Endothelial cell of umbilical vein (primary cell): ENCODE results near the gene MESP2. TPM values are rescaled to one million over a fixed set of nuclear protein-coding genes. Genes with fewer than 3 reads are reported as not detected.

Experiments used
- BruUV-seq: library from RNA; stranded (reverse); fragments of 400-500 nt; replicated peaks from 2 replicates; lab custom pipeline; 2021; lab: Mats Ljungman, UMichigan
- CTCF ChIA-PET: fragments of 300-600, 350-600 bp; sonication (Branson Sonifier 250); formaldehyde crosslinking; loops from one replicate; lab custom pipeline; 2021; ENCODE audit warnings: antibody characterized with exemption, inconsistent platforms; lab: Charles Lee
- POLR2A ChIA-PET: fragments of 300-600, 350-600 bp; sonication (Branson Sonifier 250); formaldehyde crosslinking; loops from one replicate; lab custom pipeline; 2021; ENCODE audit warnings: antibody characterized with exemption, inconsistent platforms; lab: Charles Lee
- DNase-seq: peaks from one replicate; pipeline ENCODE4 v3.0.0-alpha.2; 2011; ENCODE audit warnings: low read depth, low spot score
- FAIRE-seq: peaks from 2 replicates; lab custom pipeline; 2011; peaks lifted over from hg19 to GRCh38; lab: Jason Lieb, UNC
- H2AFZ ChIP-seq: 2 replicates; pipeline ENCODE4 v1.6.0; 2012; ENCODE audit warnings: low read depth, low read length, control low read depth, inconsistent platforms
- H3K27ac ChIP-seq: 2 replicates; pipeline ENCODE4 v1.5.1; 2011; ENCODE audit warnings: low read depth, mild to moderate bottlenecking, control low read depth, low read length, moderate library complexity; ENCODE audit not compliant: insufficient read depth
- H3K27me3 ChIP-seq, 2 experiments: 2 replicates each; pipeline versions ENCODE4 v1.6.0 to v1.6.1; 2011; ENCODE audit warnings: low read length in 2 of 2, mixed read lengths in 1 of 2; ENCODE audit not compliant: control insufficient read depth in 2 of 2, insufficient read depth in 2 of 2
- H3K36me3 ChIP-seq, 2 experiments: 2 replicates in 1 of 2; 3 replicates in 1 of 2; pipeline ENCODE4 v1.5.1; 2011; ENCODE audit warnings: low read length in 2 of 2, mild to moderate bottlenecking in 1 of 2, moderate library complexity in 1 of 2; ENCODE audit not compliant: control insufficient read depth in 2 of 2, insufficient read depth in 2 of 2; ENCODE audit errors: extremely low read depth in 1 of 2
- H3K4me1 ChIP-seq: 3 replicates; pipeline ENCODE4 v1.5.1; 2011; ENCODE audit warnings: mild to moderate bottlenecking, low read length; ENCODE audit not compliant: control insufficient read depth, insufficient read depth; ENCODE audit errors: extremely low read depth
- H3K4me2 ChIP-seq: 2 replicates; pipeline ENCODE4 v1.6.1; 2011; ENCODE audit warnings: low read length, control low read depth, mixed read lengths; ENCODE audit not compliant: insufficient read depth
- H3K4me3 ChIP-seq, 3 experiments: fragments of 200-600 bp in 1 of 3; sonication (generic), shearing (Covaris generic) in 1 of 3; replicated peaks in 1 of 3; 2 replicates each; pipeline ENCODE4 v1.5.1; 2011 to 2016; ENCODE audit warnings: control low read depth in 3 of 3, low read length in 3 of 3, mild to moderate bottlenecking in 2 of 3, inconsistent platforms in 1 of 3, low read depth in 1 of 3, moderate library complexity in 1 of 3; ENCODE audit not compliant: insufficient read depth in 1 of 3
- H3K79me2 ChIP-seq: 2 replicates; pipeline ENCODE4 v1.6.0; 2012; ENCODE audit warnings: low read length, inconsistent platforms; ENCODE audit not compliant: control insufficient read depth, insufficient read depth
- H3K9ac ChIP-seq: replicated peaks from 2 replicates; pipeline ENCODE3; 2011; ENCODE audit warnings: low read length, control low read depth; ENCODE audit not compliant: insufficient read depth; ENCODE audit errors: extremely low read depth
- H3K9me1 ChIP-seq: replicated peaks from 3 replicates; pipeline ENCODE4 v1.6.0; 2011; ENCODE audit warnings: mild to moderate bottlenecking, low read length; ENCODE audit not compliant: control insufficient read depth, insufficient read depth; ENCODE audit errors: extremely low read depth
- H3K9me3 ChIP-seq: replicated peaks from 2 replicates; pipeline ENCODE4 v1.5.1; 2012; ENCODE audit warnings: low read length, inconsistent platforms; ENCODE audit not compliant: control insufficient read depth, insufficient read depth
- H4K20me1 ChIP-seq: replicated peaks from 2 replicates; pipeline ENCODE3; 2011; ENCODE audit warnings: mild to moderate bottlenecking, low read length; ENCODE audit not compliant: control insufficient read depth, insufficient read depth; ENCODE audit errors: extremely low read depth
- CTCF ChIP-seq, 2 donors: IDR thresholded peaks; 1 replicate in 1 of 2; 2 replicates in 1 of 2; pipeline ENCODE4 v1.5.1; 2011; ENCODE audit warnings: low read length in 2 of 2, mild to moderate bottlenecking in 2 of 2, moderate library complexity in 2 of 2, control low read depth in 1 of 2, inconsistent platforms in 1 of 2, low read depth in 1 of 2; ENCODE audit not compliant: insufficient read depth in 1 of 2; ENCODE audit errors: extremely low read depth in 1 of 2
- EZH2 ChIP-seq: IDR thresholded peaks from 2 replicates; pipeline ENCODE4 v1.6.1; 2012; ENCODE audit warnings: borderline replicate concordance, low read depth, mild to moderate bottlenecking, moderate library complexity, low read length, inconsistent platforms; ENCODE audit not compliant: severe bottlenecking
- FOS ChIP-seq: IDR thresholded peaks from 2 replicates; pipeline ENCODE4 v1.6.1; 2011; ENCODE audit warnings: mild to moderate bottlenecking, low read length, moderate library complexity, borderline replicate concordance; ENCODE audit not compliant: insufficient read depth
- GATA2 ChIP-seq: IDR thresholded peaks from 2 replicates; pipeline ENCODE4 v1.7.0; 2011; ENCODE audit warnings: low read depth, mild to moderate bottlenecking, moderate library complexity, mixed read lengths, low read length; ENCODE audit not compliant: insufficient read length, insufficient read depth
- JUN ChIP-seq: IDR thresholded peaks from 2 replicates; pipeline ENCODE4 v1.6.1; 2011; ENCODE audit warnings: borderline replicate concordance, low read depth; ENCODE audit not compliant: insufficient read length, insufficient read depth
- MAX ChIP-seq: IDR thresholded peaks from 2 replicates; pipeline ENCODE4 v1.6.1; 2011; ENCODE audit not compliant: insufficient read depth, insufficient read length
- MYC ChIP-seq: IDR thresholded peaks from one replicate; pipeline ENCODE4 v1.6.1; 2011; ENCODE audit warnings: mild to moderate bottlenecking, low read depth, low read length
- POLR2A ChIP-seq: IDR thresholded peaks from 2 replicates; pipeline ENCODE4 v1.6.1; 2012; ENCODE audit warnings: low read depth, mild to moderate bottlenecking, control low read depth, low read length
- POLR2AphosphoS5 ChIP-seq: IDR thresholded peaks from 2 replicates; pipeline ENCODE4 v1.6.1; 2012; ENCODE audit warnings: low read depth, mild to moderate bottlenecking, control low read depth, low read length, moderate library complexity; ENCODE audit not compliant: insufficient read depth
- dilution Hi-C: fragments of 300-500 bp; cut with MboI; formaldehyde crosslinking; loops from one replicate; pipeline ENCODE4 v1.15.0; 2019; ENCODE audit warnings: low sequenced_read_pairs; ENCODE audit not compliant: extremely low pct_ligation_motif_present
- intact Hi-C: fragments of 100-400 bp; cut with micrococcal nuclease; formaldehyde crosslinking; loops from one replicate; pipeline ENCODE4 v1.10.0; 2022
- polyA plus RNA-seq, 4 experiments: library from polyadenylated mRNA; depleted of rRNA in 3 of 4; stranded (reverse) in 3 of 4; unstranded in 1 of 4; fragments of >200 nt; gene quantifications; 2 replicates each; pipeline versions ENCODE4 v1.2.1 to v1.2.3, GENCODE V29; 2011 to 2012; ENCODE audit warnings: missing spikeins in 1 of 4
- total RNA-seq: library from RNA; stranded (reverse); gene quantifications from 2 replicates; pipeline ENCODE4 v1.2.3, GENCODE V29; 2021

The MESP2 gene
- total and polyA plus RNA-seq, 2 donors (not counting 3 experiments of a cell fraction or from before 2014, with no cell fraction given) = 0.42 to 0.43 TPM

GRCh38 chr15:89769366-89769765 is 6.8 kb upstream of the MESP2 start:
- dilution Hi-C loops = loop anchor here (25.0 kb wide), 1 partner anchor 93 kb away; no protein-coding TSS in a partner anchor
- ChIA-PET CTCF (interaction anchor here (1.5 to 4.8 kb wide), 3 partner anchors 8 to 105 kb away, joined by 6 to 36 read pairs (median 22); no protein-coding TSS in a partner anchor), POLR2A (no interaction called here)
- no peak overlapping the region for H3K4me2 ChIP-seq
- H3K4me1 ChIP-seq = no peaks in the 10 kb centered on the region
- BruUV-seq = no TSS peak
- TF ChIP-seq MYC = no peak
- TF ChIP-seq JUN = no peak
- TF ChIP-seq POLR2A = no peak
- TF ChIP-seq CTCF (IDR thresholded peaks at IDR 0.05; ENCODE audit: extremely low read depth in 1 of 2, insufficient read depth in 1 of 2, low read depth in 1 of 2, low read length in 2 of 2) = no peak
- no peak for TF ChIP-seq GATA2
- TF ChIP-seq MAX = no peak
- TF ChIP-seq POLR2AphosphoS5 = no peak
- TF ChIP-seq EZH2 = no peak
- TF ChIP-seq FOS = no peak
- no peak for FAIRE-seq
- H4K20me1 ChIP-seq = no peaks in the 10 kb centered on the region
- H3K79me2 ChIP-seq = no peaks in the 10 kb centered on the region
- H3K4me3 ChIP-seq = no peak overlapping the region
- no peaks in the 10 kb centered on the region for H3K27me3 ChIP-seq
- H3K9me1 ChIP-seq = no peaks in the 10 kb centered on the region
- no peak for DNase-seq
- no peaks in the 10 kb centered on the region for H3K9me3 ChIP-seq
- H2AFZ ChIP-seq = no peak overlapping the region
- no peak overlapping the region for H3K27ac ChIP-seq
- no peak overlapping the region for H3K9ac ChIP-seq
- intact Hi-C loops = no loop called here
- H3K36me3 ChIP-seq = no peaks in the 10 kb centered on the region
